GM18870 (cell line): ENCODE measurements around the gene MPPED1.

Experiments used
- ATAC-seq: cut with Tn5 transposase; IDR thresholded peaks from one replicate; pipeline ENCODE4 v1.9.1; 2021; ENCODE audit warnings: moderate library complexity; ENCODE audit not compliant: unreplicated experiment

The MPPED1 gene

GRCh38 chr22:43446037-43446803, 34.4 kb downstream of the MPPED1 start:
- no peak for ATAC-seq

GRCh38 chr22:43446916-43447315, 35.1 kb downstream of the MPPED1 start:
- no peak for ATAC-seq

GRCh38 chr22:43447380-43447779, 35.6 kb downstream of the MPPED1 start:
- ATAC-seq: no peak

- ATAC-seq: no peak
Observed at GRCh38 chr22:43448048-43448447, 36.2 kb downstream of the MPPED1 start.

- ATAC-seq: no peak
Observed at GRCh38 chr22:43449205-43449830, 37.5 kb downstream of the MPPED1 start.

- no peak for ATAC-seq
Observed at GRCh38 chr22:43449831-43450225, 38.0 kb downstream of the MPPED1 start.

GRCh38 chr22:43451371-43452050, 39.7 kb downstream of the MPPED1 start:
- ATAC-seq: no peak

- no peak for ATAC-seq
Observed at GRCh38 chr22:43455846-43456245, 44.0 kb downstream of the MPPED1 start.

GRCh38 chr22:43457002-43457401, 45.2 kb downstream of the MPPED1 start:
- no peak for ATAC-seq

GRCh38 chr22:43462701-43463100, 50.9 kb downstream of the MPPED1 start:
- ATAC-seq: no peak

GRCh38 chr22:43464809-43465208, 53.0 kb downstream of the MPPED1 start:
- ATAC-seq: no peak

- ATAC-seq: no peak
Observed at GRCh38 chr22:43465291-43466015, 53.6 kb downstream of the MPPED1 start.

- ATAC-seq: no peak
Observed at GRCh38 chr22:43466710-43467109, 54.9 kb downstream of the MPPED1 start.

- no peak for ATAC-seq
Observed at GRCh38 chr22:43467216-43467940, 55.6 kb downstream of the MPPED1 start.

GRCh38 chr22:43470253-43470652, 58.4 kb downstream of the MPPED1 start:
- no peak for ATAC-seq

- no peak for ATAC-seq
Observed at GRCh38 chr22:43470941-43471585, 59.2 kb downstream of the MPPED1 start.

GRCh38 chr22:43471606-43472135, 59.9 kb downstream of the MPPED1 start:
- no peak for ATAC-seq

- ATAC-seq: no peak
Observed at GRCh38 chr22:43473031-43473430, 61.2 kb downstream of the MPPED1 start.

GRCh38 chr22:43473441-43473840, 61.6 kb downstream of the MPPED1 start:
- no peak for ATAC-seq
